IMR-90 (cell line): ENCODE measurements around the gene PRAMEF17.

Experiments used
- BHLHE40 ChIP-seq: fragments of 150-350 bp; IDR thresholded peaks from 2 replicates; pipeline ENCODE4 v1.6.1; 2016; ENCODE audit warnings: mild to moderate bottlenecking, low read depth, low read length
- CEBPB ChIP-seq: IDR thresholded peaks from 2 replicates; pipeline ENCODE4 v1.6.1; 2012; ENCODE audit warnings: low read depth, low read length, improper control_type of control experiment
- CHD1 ChIP-seq: IDR thresholded peaks from 2 replicates; pipeline ENCODE4 v1.6.1; 2012; ENCODE audit warnings: low read depth, low read length, improper control_type of control experiment
- POLR2A ChIP-seq: IDR thresholded peaks from 2 replicates; pipeline ENCODE4 v1.6.1; 2012; ENCODE audit warnings: mild to moderate bottlenecking, low read depth, low read length
- RAD21 ChIP-seq: IDR thresholded peaks from 2 replicates; pipeline ENCODE4 v1.6.1; 2012; ENCODE audit warnings: low read length, improper control_type of control experiment
- RFX5 ChIP-seq: IDR thresholded peaks from 2 replicates; pipeline ENCODE4 v1.8.0; 2012; ENCODE audit warnings: low read depth, mild to moderate bottlenecking, low read length, moderate library complexity

DNA sequence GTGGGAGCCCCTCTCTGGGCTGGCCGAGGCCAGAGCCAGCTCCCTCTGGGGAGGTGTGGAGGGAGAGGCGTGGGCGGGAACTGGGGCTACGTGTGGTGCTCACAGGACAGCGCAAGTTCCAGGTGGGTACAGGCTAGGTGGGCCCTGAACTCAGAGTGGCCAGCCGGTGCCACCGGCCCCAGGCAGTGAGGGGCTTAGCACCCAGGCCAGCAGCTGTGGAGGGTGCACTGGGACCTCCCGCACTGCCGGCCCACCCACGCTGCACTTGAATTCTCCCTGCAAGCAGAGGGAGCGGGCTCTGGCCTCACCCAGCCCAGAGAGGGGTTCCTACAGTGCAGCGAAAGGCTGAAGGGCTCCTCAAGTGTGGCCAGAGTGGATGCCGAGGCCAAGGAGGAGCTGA, 41.1 kb downstream of the PRAMEF17 start:
- TF ChIP-seq CEBPB (no peak), POLR2A (no peak), RFX5 (no peak), BHLHE40 (no peak), CHD1 (no peak), RAD21 (no peak)
